ENCODE results near the gene IGIP.
A peak's percentile ranks its signal among the peaks of the same experiment; 100 is the strongest.

Gene IGIP

GRCh38 chr5:140125637-140126036 is at the start of gene IGIP:
IGIP (plus strand) TSS chr5:140125937; CDS start chr5:140128477, 2,540 bp downstream.
- DNase-seq = no peak

- DNase-seq = no peak
Observed at GRCh38 chr5:140076142-140076541, 49.6 kb upstream of the IGIP start.

- no peak for DNase-seq
Observed at GRCh38 chr5:140076788-140077187, 48.9 kb upstream of the IGIP start.

- DNase-seq = no peak
Observed at GRCh38 chr5:140083120-140083519, 42.6 kb upstream of the IGIP start.

- no peak for DNase-seq
Observed at GRCh38 chr5:140083650-140084049, 42.1 kb upstream of the IGIP start.

GRCh38 chr5:140084541-140084940 is 41.2 kb upstream of the IGIP start:
- no peak for DNase-seq

- no peak for DNase-seq
Observed at GRCh38 chr5:140090251-140090650, 35.5 kb upstream of the IGIP start.

- DNase-seq = no peak
Observed at GRCh38 chr5:140093179-140093578, 32.6 kb upstream of the IGIP start.

GRCh38 chr5:140093866-140094265 is 31.9 kb upstream of the IGIP start:
- DNase-seq = no peak

- no peak for DNase-seq
Observed at GRCh38 chr5:140094889-140095288, 30.8 kb upstream of the IGIP start.

GRCh38 chr5:140101179-140101578 is 24.6 kb upstream of the IGIP start:
- no peak for DNase-seq

- no peak for DNase-seq
Observed at GRCh38 chr5:140103154-140103553, 22.6 kb upstream of the IGIP start.

- DNase-seq = no peak
Observed at GRCh38 chr5:140104100-140104499, 21.6 kb upstream of the IGIP start.

GRCh38 chr5:140106101-140106500 is 19.6 kb upstream of the IGIP start:
- no peak for DNase-seq

GRCh38 chr5:140106805-140107311 is 18.9 kb upstream of the IGIP start:
- DNase-seq = no peak

- DNase-seq = peak; percentile 92
Observed at GRCh38 chr5:140107312-140108092, 18.2 kb upstream of the IGIP start.

GRCh38 chr5:140108093-140109017 is 17.4 kb upstream of the IGIP start:
- DNase-seq = no peak

- no peak for DNase-seq
Observed at GRCh38 chr5:140109018-140109758, 16.5 kb upstream of the IGIP start.

GRCh38 chr5:140109759-140110645 is 15.7 kb upstream of the IGIP start:
- DNase-seq = no peak

GRCh38 chr5:140110646-140110957 is 15.1 kb upstream of the IGIP start:
- DNase-seq = no peak

- no peak for DNase-seq
Observed at GRCh38 chr5:140111011-140111858, 14.5 kb upstream of the IGIP start.
